HPDE6-E6E7 (cell line): ENCODE measurements around the gene NCOA3.

ENCODE experiments used
- DNase-seq: peaks from one replicate; pipeline ENCODE4 v3.0.0; 2011; ENCODE audit warnings: missing footprints; ENCODE audit errors: extremely low spot score

NCOA3 gene

GRCh38 chr20:47629907-47630306, 128.2 kb downstream of the NCOA3 start:
- DNase-seq, result no peak

GRCh38 chr20:47631078-47631477, 129.4 kb downstream of the NCOA3 start:
- DNase-seq, result no peak

- no peak for DNase-seq
Measured at GRCh38 chr20:47635256-47635655, 133.6 kb downstream of the NCOA3 start.

- no peak for DNase-seq
Measured at GRCh38 chr20:47638851-47639250, 137.2 kb downstream of the NCOA3 start.

- DNase-seq, result no peak
Measured at GRCh38 chr20:47642118-47642517, 140.4 kb downstream of the NCOA3 start.

GRCh38 chr20:47642624-47643023, 140.9 kb downstream of the NCOA3 start:
- DNase-seq, result no peak

GRCh38 chr20:47645632-47646031, 143.9 kb downstream of the NCOA3 start:
- no peak for DNase-seq

GRCh38 chr20:47647994-47648393, 146.3 kb downstream of the NCOA3 start:
- DNase-seq, result no peak

GRCh38 chr20:47648943-47649342, 147.3 kb downstream of the NCOA3 start:
- DNase-seq, result no peak

- no peak for DNase-seq
Measured at GRCh38 chr20:47652301-47652700, 150.6 kb downstream of the NCOA3 start.

GRCh38 chr20:47652794-47653193, 151.1 kb downstream of the NCOA3 start:
- no peak for DNase-seq

- no peak for DNase-seq
Measured at GRCh38 chr20:47653869-47654268, 152.2 kb downstream of the NCOA3 start.

- DNase-seq, result no peak
Measured at GRCh38 chr20:47654370-47654769, 152.7 kb downstream of the NCOA3 start.

- DNase-seq, result no peak
Measured at GRCh38 chr20:47655635-47656034, 153.9 kb downstream of the NCOA3 start.

- no peak for DNase-seq
Measured at GRCh38 chr20:47656318-47656717, 154.6 kb downstream of the NCOA3 start.

GRCh38 chr20:47659904-47660601, 158.4 kb downstream of the NCOA3 start:
- no peak for DNase-seq

- no peak for DNase-seq
Measured at GRCh38 chr20:47660602-47660905, 158.9 kb downstream of the NCOA3 start.

- no peak for DNase-seq
Measured at GRCh38 chr20:47660983-47661700, 159.5 kb downstream of the NCOA3 start.

- no peak for DNase-seq
Measured at GRCh38 chr20:47661714-47662113, 160.0 kb downstream of the NCOA3 start.

- DNase-seq, result no peak
Measured at GRCh38 chr20:47662483-47663353, 161.0 kb downstream of the NCOA3 start.

- peak; percentile 96 for DNase-seq
Measured at GRCh38 chr20:47663354-47664067, 161.8 kb downstream of the NCOA3 start.

GRCh38 chr20:47664068-47664437, 162.4 kb downstream of the NCOA3 start:
- peak; percentile 35 for DNase-seq
